ENCODE measurements around the gene FCRLA.

DNA sequence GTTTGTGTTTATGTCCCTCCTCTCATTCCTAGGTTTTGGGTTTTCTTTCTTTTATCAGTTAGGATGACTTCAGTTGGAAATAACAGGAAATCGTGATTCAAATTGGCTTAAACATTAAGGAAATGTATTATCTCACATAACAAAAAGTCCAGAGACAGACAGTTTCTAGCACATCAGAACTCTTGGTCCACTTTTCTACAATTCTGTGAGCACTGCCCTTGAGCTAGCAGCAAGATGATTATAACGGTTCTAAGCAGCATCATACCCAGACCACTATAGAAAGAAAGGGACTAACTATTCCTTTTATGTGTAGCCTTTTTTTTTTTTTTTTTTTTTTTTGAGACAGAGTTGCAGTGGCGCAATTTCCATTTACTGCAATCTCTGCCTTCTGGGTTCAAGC lies 25.1 kb upstream of the FCRLA start:
- TF ChIP-seq, protein P1, sequence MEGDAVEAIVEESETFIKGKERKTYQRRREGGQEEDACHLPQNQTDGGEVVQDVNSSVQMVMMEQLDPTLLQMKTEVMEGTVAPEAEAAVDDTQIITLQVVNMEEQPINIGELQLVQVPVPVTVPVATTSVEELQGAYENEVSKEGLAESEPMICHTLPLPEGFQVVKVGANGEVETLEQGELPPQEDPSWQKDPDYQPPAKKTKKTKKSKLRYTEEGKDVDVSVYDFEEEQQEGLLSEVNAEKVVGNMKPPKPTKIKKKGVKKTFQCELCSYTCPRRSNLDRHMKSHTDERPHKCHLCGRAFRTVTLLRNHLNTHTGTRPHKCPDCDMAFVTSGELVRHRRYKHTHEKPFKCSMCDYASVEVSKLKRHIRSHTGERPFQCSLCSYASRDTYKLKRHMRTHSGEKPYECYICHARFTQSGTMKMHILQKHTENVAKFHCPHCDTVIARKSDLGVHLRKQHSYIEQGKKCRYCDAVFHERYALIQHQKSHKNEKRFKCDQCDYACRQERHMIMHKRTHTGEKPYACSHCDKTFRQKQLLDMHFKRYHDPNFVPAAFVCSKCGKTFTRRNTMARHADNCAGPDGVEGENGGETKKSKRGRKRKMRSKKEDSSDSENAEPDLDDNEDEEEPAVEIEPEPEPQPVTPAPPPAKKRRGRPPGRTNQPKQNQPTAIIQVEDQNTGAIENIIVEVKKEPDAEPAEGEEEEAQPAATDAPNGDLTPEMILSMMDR (conservative IDR thresholded peaks at IDR 0.05; ENCODE audit: low read depth, low read length): no peak
- TF ChIP-seq EZH2phosphoT487 (IDR thresholded peaks at IDR 0.05; ENCODE audit: borderline replicate concordance, low read length) (no peak), EZH2 (IDR thresholded peaks at IDR 0.05; ENCODE audit: low read length, unreplicated experiment) (no peak)
